Hepatocyte (in vitro differentiated cells): ENCODE results near the gene KRT26. TPM values are rescaled to one million over a fixed set of nuclear protein-coding genes. Genes with fewer than 3 reads are reported as not detected.

Source experiments
- DNase-seq: peaks from one replicate; pipeline ENCODE4 v3.0.0-alpha.2; 2016; ENCODE audit warnings: low spot score
- H2AFZ ChIP-seq: fragments of 200-600 bp; sonication (generic); 2 replicates; pipeline ENCODE4 v1.6.0; 2016; ENCODE audit warnings: antibody characterized with exemption, mild to moderate bottlenecking
- H3K27ac ChIP-seq: fragments of 200-600 bp; sonication (generic); 2 replicates; pipeline ENCODE4 v1.5.1; 2016; ENCODE audit warnings: mild to moderate bottlenecking
- H3K27me3 ChIP-seq: fragments of 200-600 bp; sonication (generic); 2 replicates; pipeline ENCODE4 v1.6.1; 2016
- H3K36me3 ChIP-seq: fragments of 200-600 bp; sonication (generic); replicated peaks from 2 replicates; pipeline ENCODE4 v1.5.1; 2016; ENCODE audit warnings: low read depth; ENCODE audit not compliant: insufficient read depth
- H3K4me1 ChIP-seq: fragments of 200-600 bp; sonication (generic); 2 replicates; pipeline ENCODE4 v1.5.1; 2016; ENCODE audit warnings: mild to moderate bottlenecking, moderate library complexity; ENCODE audit not compliant: insufficient read depth
- H3K4me2 ChIP-seq: fragments of 200-600 bp; sonication (generic); 2 replicates; pipeline ENCODE4 v1.6.0; 2016
- H3K4me3 ChIP-seq: fragments of 200-600 bp; sonication (generic); 2 replicates; pipeline ENCODE4 v1.5.1; 2016; ENCODE audit warnings: mild to moderate bottlenecking
- H3K79me2 ChIP-seq: fragments of 200-600 bp; sonication (generic); 2 replicates; pipeline ENCODE4 v1.6.0; 2017; ENCODE audit warnings: mild to moderate bottlenecking
- H3K9me2 ChIP-seq: fragments of 200-600 bp; sonication (generic); replicated peaks from 2 replicates; pipeline ENCODE4 v1.6.0; 2017; ENCODE audit warnings: mild to moderate bottlenecking; ENCODE audit not compliant: insufficient read depth
- H3K9me3 ChIP-seq: fragments of 200-600 bp; sonication (generic); 2 replicates; pipeline ENCODE4 v1.5.1; 2016; ENCODE audit warnings: low read depth, mild to moderate bottlenecking
- H4K20me1 ChIP-seq: fragments of 200-600 bp; sonication (generic); 2 replicates; pipeline ENCODE4 v1.6.0; 2016; ENCODE audit warnings: mild to moderate bottlenecking; ENCODE audit not compliant: insufficient read depth, poor library complexity, severe bottlenecking
- EZH2 ChIP-seq: fragments of 200-600 bp; sonication (generic); IDR thresholded peaks from 2 replicates; pipeline ENCODE4 v1.6.1; 2016; ENCODE audit warnings: antibody characterized with exemption, mild to moderate bottlenecking, borderline replicate concordance
- EZH2phosphoT487 ChIP-seq: fragments of 200-600 bp; sonication (generic); IDR thresholded peaks from one replicate; pipeline ENCODE4 v1.6.1; 2018; ENCODE audit warnings: antibody characterized with exemption, mild to moderate bottlenecking, low read depth, moderate library complexity; ENCODE audit not compliant: unreplicated experiment, severe bottlenecking
- WGBS: methylation state at CpG from one replicate; pipeline ENCODE4 v1.1.6; 2016; ENCODE audit warnings: low lambda C conversion rate; ENCODE audit errors: missing lambda C conversion rate; 5-methylcytosine and 5-hydroxymethylcytosine counted together
- polyA plus RNA-seq: library from polyadenylated mRNA; unstranded; fragments of >200 nt; fragmentation: Nextera tagmentation; extraction: Ambion mirVana; gene quantifications from 2 replicates; pipeline ENCODE4 v1.2.1, GENCODE V29; 2016
- total RNA-seq: library from RNA; depleted of rRNA; stranded (reverse); fragments of >200 nt; gene quantifications from 2 replicates; pipeline ENCODE4 v1.2.3, GENCODE V29; 2014
- TF ChIP-seq, protein P1 (sequence below): fragments of 200-600 bp; sonication (generic); IDR thresholded peaks from 2 replicates; pipeline ENCODE4 v1.5.1; 2016; ENCODE audit warnings: antibody characterized with exemption, mild to moderate bottlenecking; ENCODE audit not compliant: poor library complexity

KRT26 gene
- total and polyA plus RNA-seq, 2 experiments from 2014 or later: not detected

GRCh38 chr17:40800381-40800780 lies 28.4 kb upstream of the KRT26 start:
- TF ChIP-seq, protein P1, sequence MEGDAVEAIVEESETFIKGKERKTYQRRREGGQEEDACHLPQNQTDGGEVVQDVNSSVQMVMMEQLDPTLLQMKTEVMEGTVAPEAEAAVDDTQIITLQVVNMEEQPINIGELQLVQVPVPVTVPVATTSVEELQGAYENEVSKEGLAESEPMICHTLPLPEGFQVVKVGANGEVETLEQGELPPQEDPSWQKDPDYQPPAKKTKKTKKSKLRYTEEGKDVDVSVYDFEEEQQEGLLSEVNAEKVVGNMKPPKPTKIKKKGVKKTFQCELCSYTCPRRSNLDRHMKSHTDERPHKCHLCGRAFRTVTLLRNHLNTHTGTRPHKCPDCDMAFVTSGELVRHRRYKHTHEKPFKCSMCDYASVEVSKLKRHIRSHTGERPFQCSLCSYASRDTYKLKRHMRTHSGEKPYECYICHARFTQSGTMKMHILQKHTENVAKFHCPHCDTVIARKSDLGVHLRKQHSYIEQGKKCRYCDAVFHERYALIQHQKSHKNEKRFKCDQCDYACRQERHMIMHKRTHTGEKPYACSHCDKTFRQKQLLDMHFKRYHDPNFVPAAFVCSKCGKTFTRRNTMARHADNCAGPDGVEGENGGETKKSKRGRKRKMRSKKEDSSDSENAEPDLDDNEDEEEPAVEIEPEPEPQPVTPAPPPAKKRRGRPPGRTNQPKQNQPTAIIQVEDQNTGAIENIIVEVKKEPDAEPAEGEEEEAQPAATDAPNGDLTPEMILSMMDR: no peak
- no peak for TF ChIP-seq EZH2
- TF ChIP-seq EZH2phosphoT487: no peak
- H3K27ac ChIP-seq: no peak overlapping the region
- H3K36me3 ChIP-seq: no peaks in the 10 kb centered on the region
- no peaks in the 10 kb centered on the region for H3K79me2 ChIP-seq
- WGBS: 70% methylated on average over 1 of the region's 1 CpG
- no peaks in the 10 kb centered on the region for H3K9me2 ChIP-seq
- H3K4me3 ChIP-seq: no peak overlapping the region
- H4K20me1 ChIP-seq: no peaks in the 10 kb centered on the region
- DNase-seq: no peak
- no peak overlapping the region for H3K4me2 ChIP-seq
- H2AFZ ChIP-seq: no peak overlapping the region
- H3K4me1 ChIP-seq: no peaks in the 10 kb centered on the region
- H3K9me3 ChIP-seq: no peaks in the 10 kb centered on the region
- H3K27me3 ChIP-seq: peaks cover 37% of the 10 kb centered on the region

GRCh38 chr17:40799859-40800258 lies 27.9 kb upstream of the KRT26 start, which contains the start of gene KRT28:
KRT28 (minus strand) TSS chr17:40799959; CDS start chr17:40799893, 66 bp downstream.
- Histone ChIP-seq H3K4me2 (no peak within 1 kb of the TSS), H3K4me1 (no peaks in the 10 kb centered on the region), H3K36me3 (no peaks in the 10 kb centered on the region), H3K79me2 (no peaks in the 10 kb centered on the region), H4K20me1 (no peaks in the 10 kb centered on the region), H2AFZ (no peak within 1 kb of the TSS), H3K9me2 (no peaks in the 10 kb centered on the region), H3K4me3 (no peak within 1 kb of the TSS), H3K27me3 (peaks cover 37% of the 10 kb centered on the region), H3K27ac (no peak within 1 kb of the TSS), H3K9me3 (no peaks in the 10 kb centered on the region)
- 71% methylated on average over 3 of the region's 3 CpGs for WGBS
- no peak for TF ChIP-seq EZH2
- no peak for TF ChIP-seq EZH2phosphoT487
- TF ChIP-seq, protein P1: no peak
- no peak for DNase-seq

- H3K36me3 ChIP-seq: no peaks in the 10 kb centered on the region
- no peak overlapping the region for H3K4me3 ChIP-seq
- no peaks in the 10 kb centered on the region for H3K4me1 ChIP-seq
- H3K9me3 ChIP-seq: no peaks in the 10 kb centered on the region
- no peaks in the 10 kb centered on the region for H3K9me2 ChIP-seq
- no peak overlapping the region for H2AFZ ChIP-seq
- H3K79me2 ChIP-seq: no peaks in the 10 kb centered on the region
- no peak overlapping the region for H3K4me2 ChIP-seq
- DNase-seq: no peak
- TF ChIP-seq, protein P1: no peak
- TF ChIP-seq EZH2phosphoT487: no peak
- TF ChIP-seq EZH2: no peak
- H3K27me3 ChIP-seq: peaks cover 43% of the 10 kb centered on the region
- no peak overlapping the region for H3K27ac ChIP-seq
- no peaks in the 10 kb centered on the region for H4K20me1 ChIP-seq
- WGBS: 85% methylated on average over 27 of the region's 27 CpGs
Measured at GRCh38 chr17:40796846-40797245, 24.8 kb upstream of the KRT26 start.
